Retina (tissue), 1 donor: ENCODE measurements around the gene UNC45B.
A peak's percentile ranks its signal among the peaks of the same experiment; 100 is the strongest.
"Not testable (repeated sequence)": the region's sequence is repeated elsewhere in the genome, so short reads cannot be mapped to it uniquely, and the experiment has no call there.

Experiments
- DNase-seq: peaks from one replicate; pipeline ENCODE4 v3.0.0-alpha.2; 2016

UNC45B gene

GRCh38 chr17:35141681-35142466, 5.7 kb upstream of the UNC45B start, which contains the start of gene NLE1:
Gene NLE1 (minus strand): TSS chr17:35142303. CDS start chr17:35142275, 28 bp downstream.
- peak; percentile 92 for DNase-seq

GRCh38 chr17:35142467-35142796, 5.2 kb upstream of the UNC45B start:
- no peak for DNase-seq

GRCh38 chr17:35144840-35145239, 2.8 kb upstream of the UNC45B start:
- DNase-seq: no peak

GRCh38 chr17:35146214-35146833, 1.3 kb upstream of the UNC45B start:
- DNase-seq: no peak

GRCh38 chr17:35148144-35148543, 527 bp downstream of the UNC45B start:
- DNase-seq: no peak

DNA sequence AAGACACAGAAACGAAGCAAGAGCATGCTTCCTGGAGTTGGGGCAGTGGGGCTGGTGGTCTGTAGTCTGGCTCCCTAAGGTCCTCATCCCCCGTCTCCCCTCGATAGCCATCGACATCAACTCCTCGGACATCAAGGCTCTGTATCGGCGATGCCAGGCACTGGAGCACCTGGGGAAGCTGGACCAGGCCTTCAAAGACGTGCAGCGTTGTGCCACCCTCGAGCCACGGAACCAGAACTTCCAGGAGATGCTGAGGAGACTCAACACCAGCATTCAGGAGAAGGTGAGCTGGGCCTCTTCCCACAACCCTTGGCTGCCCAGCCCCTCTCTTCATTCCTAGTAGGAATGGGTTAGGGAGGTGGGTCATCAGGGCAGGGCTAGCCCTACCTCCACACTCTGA, 2.3 kb downstream of the UNC45B start:
- DNase-seq: no peak

GRCh38 chr17:35151080-35151479, 3.5 kb downstream of the UNC45B start:
- not testable (repeated sequence) for DNase-seq

DNA sequence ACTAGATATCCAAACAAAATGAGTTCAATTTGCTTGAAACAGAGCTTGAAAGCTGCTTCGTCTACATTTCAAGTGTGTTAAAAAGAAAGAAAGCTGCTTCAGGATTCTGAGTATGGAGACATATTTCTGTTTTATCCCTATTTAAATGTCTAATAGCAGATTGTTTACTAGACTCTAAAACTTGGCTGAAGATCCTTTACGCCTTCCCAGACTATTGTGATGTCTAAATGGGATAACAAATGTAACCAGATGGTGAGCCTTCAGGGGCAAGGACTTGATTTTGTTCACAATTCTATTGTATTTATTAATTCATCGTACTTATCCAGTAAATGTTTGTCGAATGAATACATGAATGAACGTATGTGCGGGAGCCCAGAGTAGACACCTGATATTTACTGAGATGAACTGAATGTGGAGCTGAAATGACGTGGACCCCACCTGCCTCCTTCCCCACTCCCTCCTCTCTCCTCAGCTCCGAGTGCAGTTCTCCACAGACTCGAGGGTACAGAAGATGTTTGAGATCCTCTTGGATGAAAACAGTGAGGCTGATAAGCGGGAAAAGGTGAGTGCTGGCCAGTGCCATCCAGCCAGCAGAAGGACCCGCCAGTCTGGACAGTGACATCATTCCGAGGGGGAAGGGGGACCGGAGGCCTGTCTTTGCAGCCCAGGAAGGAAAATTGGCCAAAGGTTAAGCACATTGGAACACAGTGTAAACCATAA, 5.0 kb downstream of the UNC45B start:
- DNase-seq: no peak

- no peak for DNase-seq
These were observed 6.9 kb downstream of the UNC45B start for GRCh38 chr17:35154196-35155165.

DNA sequence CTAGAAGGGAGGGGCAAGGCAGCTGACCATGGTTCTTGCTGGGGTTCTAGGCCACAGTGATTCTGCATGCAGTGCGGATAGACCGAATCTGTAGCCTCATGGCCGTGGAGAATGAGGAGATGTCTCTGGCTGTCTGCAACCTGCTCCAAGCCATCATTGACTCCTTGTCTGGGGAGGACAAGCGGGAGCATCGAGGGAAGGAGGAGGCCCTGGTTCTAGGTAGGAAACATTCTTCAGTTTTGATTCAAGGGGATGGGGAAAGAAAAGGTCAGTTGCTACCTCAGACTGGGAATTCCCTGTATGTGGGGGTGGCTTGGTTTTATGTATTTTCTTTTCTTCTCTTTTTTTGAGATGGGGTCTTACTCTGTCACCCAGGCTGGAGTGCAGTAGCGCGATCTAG, 7.6 kb downstream of the UNC45B start:
- DNase-seq: no peak

GRCh38 chr17:35159940-35160339, 12.3 kb downstream of the UNC45B start:
- DNase-seq: no peak

DNA sequence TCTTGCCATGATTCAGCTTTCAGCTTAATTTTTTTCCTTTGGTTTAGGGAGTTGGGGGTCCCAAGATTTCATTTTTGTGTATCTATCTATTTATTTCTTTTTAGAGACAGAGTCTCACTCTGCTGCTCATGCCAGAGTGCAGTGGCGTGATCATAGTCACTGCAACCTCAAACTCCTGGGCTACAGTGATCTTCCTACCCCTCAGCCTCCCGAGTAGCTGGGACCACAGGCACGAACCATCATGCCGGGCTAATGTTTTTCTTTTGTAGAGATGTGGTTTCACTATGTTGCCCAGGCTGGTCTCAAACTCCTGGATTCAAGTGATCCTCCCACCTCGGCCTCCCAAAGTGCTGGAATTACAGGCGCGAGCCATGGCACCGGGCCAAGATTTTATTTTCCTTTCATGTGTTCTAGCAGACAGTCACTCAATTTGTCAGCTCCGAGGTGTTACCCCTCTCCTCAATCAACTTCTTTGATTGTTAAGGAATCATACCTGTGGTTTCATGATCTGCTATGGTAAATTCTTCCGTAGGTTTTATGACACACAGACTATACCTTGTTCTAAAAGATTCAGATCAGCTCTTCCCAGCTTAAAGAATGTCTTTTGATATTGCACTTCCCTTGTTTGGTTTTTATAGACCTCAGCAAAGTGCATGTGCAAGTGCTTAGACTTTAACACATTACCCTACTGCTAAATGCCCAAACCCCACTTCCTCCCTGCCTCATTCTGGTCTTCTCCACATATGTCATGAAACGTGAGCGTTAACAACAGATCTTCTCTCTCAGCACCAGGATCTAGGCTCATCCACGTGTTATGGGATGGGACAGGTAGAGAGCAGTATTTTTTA, 13.0 kb downstream of the UNC45B start:
- DNase-seq: no peak

DNA sequence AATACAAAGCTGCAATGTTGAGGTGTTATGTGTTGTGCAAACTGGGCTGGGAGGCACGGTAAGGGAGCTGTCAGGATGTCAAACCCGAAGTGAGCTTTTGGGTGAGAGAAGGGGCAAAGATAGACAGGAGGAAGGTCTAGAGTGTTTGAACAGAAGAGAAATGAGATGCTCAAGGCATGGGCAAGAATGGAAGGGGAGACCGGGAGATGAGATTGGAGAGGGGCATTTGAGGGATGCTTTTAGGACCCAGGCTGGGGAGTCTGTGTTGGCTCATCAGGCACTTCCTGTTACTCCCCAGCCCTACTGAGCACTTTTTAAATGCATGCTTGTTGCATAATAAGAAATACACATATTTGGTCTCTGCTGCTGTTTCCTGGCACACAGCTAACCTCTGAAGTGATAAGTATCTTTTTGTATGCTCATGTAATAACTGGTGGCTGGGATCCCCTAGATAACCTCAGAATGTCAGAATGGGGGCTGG, 13.7 kb downstream of the UNC45B start:
- DNase-seq: no peak

DNA sequence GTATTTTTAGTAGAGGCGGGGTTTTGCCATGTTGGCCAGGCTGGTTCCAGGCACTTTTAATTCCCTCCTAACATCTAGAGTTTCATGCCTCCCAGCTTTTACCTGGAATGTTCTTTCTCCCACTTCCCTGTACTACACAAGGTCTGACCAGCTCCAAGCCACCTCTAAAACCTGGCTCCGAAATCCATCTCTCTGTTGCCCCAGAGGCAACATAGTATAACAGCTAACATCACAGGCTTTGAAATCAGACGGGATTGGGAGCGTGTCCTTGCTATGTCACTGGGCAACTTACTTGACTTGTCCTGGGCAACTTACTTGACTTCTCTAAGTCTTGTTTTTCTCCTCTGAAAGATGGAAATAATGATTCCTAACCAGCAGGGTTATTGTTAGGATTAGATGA, 15.1 kb downstream of the UNC45B start:
- no peak for DNase-seq

GRCh38 chr17:35163886-35164285, 16.3 kb downstream of the UNC45B start:
- DNase-seq: no peak

GRCh38 chr17:35164716-35165115, 17.1 kb downstream of the UNC45B start:
- DNase-seq: no peak

GRCh38 chr17:35166526-35166925, 18.9 kb downstream of the UNC45B start:
- no peak for DNase-seq

DNA sequence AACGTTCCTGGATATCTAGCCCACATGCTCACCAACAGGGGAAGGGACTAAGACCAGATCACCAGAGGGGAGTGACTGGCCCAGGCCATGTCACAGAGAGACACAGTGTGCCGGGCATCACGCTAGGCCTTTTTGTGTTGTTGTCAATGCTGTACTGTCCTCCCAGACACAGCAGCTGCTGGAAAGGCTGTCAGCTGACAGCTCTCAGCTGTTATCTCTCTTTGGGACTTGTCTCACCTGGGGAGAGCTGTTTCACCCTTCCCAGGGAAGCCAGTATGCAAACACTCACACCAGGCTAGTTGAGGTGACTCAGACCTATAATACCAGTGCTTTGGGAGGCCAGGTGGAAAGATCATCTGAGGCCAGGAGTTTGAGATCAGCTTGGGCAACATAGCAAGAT, 19.4 kb downstream of the UNC45B start:
- no peak for DNase-seq

DNA sequence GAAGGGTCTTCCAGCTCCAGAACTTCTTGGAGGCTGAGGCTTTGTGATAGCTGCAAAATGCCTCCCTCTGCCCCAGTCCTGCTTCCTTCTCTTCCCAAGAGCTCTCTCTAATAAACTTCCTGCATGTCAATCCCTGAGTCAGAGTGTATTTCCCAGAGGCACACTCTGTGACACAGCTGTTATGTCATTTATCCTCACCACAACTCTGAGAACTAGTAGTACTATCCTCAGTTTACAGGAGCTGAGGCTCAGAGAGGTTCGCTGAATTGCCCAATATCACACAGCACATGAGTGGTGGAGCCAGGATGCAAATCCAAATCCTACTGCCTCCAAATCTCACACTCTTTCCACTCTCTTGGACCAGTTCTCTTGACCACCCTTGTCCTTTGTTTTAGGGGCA, 20.0 kb downstream of the UNC45B start:
- DNase-seq: no peak

DNA sequence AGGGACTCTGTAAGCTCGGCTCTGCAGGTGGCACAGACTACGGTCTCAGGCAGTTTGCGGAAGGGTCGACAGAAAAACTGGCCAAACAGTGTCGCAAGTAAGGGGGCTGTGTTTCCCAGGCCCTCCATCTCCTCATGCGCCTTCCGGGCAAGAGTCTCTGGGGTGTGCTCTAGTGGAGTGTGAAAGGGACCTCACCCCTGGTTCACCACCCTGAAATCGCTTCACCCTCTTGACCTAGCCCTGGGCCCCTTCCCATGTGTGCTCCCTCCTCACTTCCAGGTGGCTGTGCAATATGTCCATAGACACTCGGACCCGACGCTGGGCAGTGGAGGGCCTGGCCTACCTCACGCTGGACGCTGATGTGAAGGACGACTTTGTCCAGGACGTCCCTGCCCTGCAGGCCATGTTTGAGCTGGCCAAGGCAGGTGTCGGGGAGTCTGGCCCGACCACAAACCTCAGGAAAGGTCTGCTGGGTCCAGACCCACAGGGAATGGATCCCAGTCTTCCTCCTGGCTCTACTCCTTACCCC, 22.3 kb downstream of the UNC45B start:
- no peak for DNase-seq
